Liver (tissue), 3 donors: ENCODE measurements around the gene PLPPR2.

ENCODE experiments used
- EGR1 ChIP-seq, 2 donors: IDR thresholded peaks; 2 replicates each; pipeline ENCODE4 v1.6.1; 2016 to 2018; ENCODE audit warnings: antibody characterized with exemption in 2 of 2, low read depth in 2 of 2
- JUND ChIP-seq, 2 donors: IDR thresholded peaks; 2 replicates each; pipeline ENCODE4 v1.6.1; 2016; ENCODE audit warnings: antibody characterized with exemption in 2 of 2
- RAD21 ChIP-seq, 2 donors: IDR thresholded peaks; 2 replicates each; pipeline ENCODE4 v1.6.1; 2016; ENCODE audit warnings: antibody characterized with exemption in 2 of 2, mild to moderate bottlenecking in 2 of 2
- SP1 ChIP-seq: IDR thresholded peaks from 2 replicates; pipeline ENCODE4 v1.6.1; 2018; ENCODE audit warnings: antibody characterized with exemption, mild to moderate bottlenecking
- TAF1 ChIP-seq: conservative IDR thresholded peaks from 2 replicates; pipeline ENCODE4 v1.6.1; 2016; ENCODE audit warnings: antibody characterized with exemption, mild to moderate bottlenecking
- YY1 ChIP-seq: IDR thresholded peaks from 2 replicates; pipeline ENCODE4 v1.6.1; 2016; ENCODE audit warnings: antibody characterized with exemption, mild to moderate bottlenecking
- TF ChIP-seq, protein P1 (sequence below): IDR thresholded peaks from 2 replicates; pipeline ENCODE4 v1.6.1; 2016; ENCODE audit warnings: antibody characterized with exemption
- TF ChIP-seq, protein P2 (sequence below): fragments of 150-350 bp; IDR thresholded peaks from 2 replicates; pipeline ENCODE4 v1.5.1; 2017; ENCODE audit warnings: improper control_type of control experiment, low read depth, low read length; ENCODE audit not compliant: missing input control
- TF ChIP-seq, protein P3 (sequence below): IDR thresholded peaks from 2 replicates; pipeline ENCODE4 v1.6.1; 2016; ENCODE audit warnings: antibody characterized with exemption
- TF ChIP-seq, protein P4 (sequence below): IDR thresholded peaks from 2 replicates; pipeline ENCODE4 v1.6.1; 2016; ENCODE audit warnings: antibody characterized with exemption, mild to moderate bottlenecking
- TF ChIP-seq, protein P5 (sequence below): IDR thresholded peaks from 2 replicates; pipeline ENCODE4 v1.6.1; 2016; ENCODE audit warnings: antibody characterized with exemption
- donor health status: healthy.
- donor health status: healthy.

DNA sequence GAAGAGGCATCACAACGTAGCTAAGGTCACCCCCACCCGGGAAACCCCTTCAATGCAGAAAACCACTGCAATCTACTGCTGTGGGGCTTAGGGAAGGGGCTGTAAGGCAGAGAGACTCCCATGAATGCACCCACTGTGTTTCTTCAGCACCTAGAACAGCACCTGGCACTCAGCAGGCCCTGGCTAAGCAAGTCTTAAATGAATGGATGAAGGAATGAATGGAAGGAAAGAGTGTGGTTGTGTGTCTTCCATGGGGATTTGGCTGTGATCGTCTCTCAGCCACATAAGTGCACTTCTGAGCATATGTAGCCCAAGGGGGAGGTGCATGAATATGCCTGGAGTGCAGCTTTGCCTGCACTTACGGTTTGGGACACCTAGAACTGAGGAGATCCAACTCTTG is 6.1 kb upstream of the PLPPR2 start:
- TF ChIP-seq, protein P1, sequence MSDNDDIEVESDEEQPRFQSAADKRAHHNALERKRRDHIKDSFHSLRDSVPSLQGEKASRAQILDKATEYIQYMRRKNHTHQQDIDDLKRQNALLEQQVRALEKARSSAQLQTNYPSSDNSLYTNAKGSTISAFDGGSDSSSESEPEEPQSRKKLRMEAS: no peak
- TF ChIP-seq YY1 (no peak), RAD21 (IDR thresholded peaks at IDR 0.05) (no peak), EGR1 (IDR thresholded peaks at IDR 0.05; ENCODE audit: low read depth in 2 of 2) (no peak), TAF1 (no peak), SP1 (no peak), JUND (IDR thresholded peaks at IDR 0.05) (no peak)
- TF ChIP-seq, protein P2, sequence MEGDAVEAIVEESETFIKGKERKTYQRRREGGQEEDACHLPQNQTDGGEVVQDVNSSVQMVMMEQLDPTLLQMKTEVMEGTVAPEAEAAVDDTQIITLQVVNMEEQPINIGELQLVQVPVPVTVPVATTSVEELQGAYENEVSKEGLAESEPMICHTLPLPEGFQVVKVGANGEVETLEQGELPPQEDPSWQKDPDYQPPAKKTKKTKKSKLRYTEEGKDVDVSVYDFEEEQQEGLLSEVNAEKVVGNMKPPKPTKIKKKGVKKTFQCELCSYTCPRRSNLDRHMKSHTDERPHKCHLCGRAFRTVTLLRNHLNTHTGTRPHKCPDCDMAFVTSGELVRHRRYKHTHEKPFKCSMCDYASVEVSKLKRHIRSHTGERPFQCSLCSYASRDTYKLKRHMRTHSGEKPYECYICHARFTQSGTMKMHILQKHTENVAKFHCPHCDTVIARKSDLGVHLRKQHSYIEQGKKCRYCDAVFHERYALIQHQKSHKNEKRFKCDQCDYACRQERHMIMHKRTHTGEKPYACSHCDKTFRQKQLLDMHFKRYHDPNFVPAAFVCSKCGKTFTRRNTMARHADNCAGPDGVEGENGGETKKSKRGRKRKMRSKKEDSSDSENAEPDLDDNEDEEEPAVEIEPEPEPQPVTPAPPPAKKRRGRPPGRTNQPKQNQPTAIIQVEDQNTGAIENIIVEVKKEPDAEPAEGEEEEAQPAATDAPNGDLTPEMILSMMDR: no peak
- TF ChIP-seq, protein P3, sequence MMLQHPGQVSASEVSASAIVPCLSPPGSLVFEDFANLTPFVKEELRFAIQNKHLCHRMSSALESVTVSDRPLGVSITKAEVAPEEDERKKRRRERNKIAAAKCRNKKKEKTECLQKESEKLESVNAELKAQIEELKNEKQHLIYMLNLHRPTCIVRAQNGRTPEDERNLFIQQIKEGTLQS: no peak
- TF ChIP-seq, protein P4, sequence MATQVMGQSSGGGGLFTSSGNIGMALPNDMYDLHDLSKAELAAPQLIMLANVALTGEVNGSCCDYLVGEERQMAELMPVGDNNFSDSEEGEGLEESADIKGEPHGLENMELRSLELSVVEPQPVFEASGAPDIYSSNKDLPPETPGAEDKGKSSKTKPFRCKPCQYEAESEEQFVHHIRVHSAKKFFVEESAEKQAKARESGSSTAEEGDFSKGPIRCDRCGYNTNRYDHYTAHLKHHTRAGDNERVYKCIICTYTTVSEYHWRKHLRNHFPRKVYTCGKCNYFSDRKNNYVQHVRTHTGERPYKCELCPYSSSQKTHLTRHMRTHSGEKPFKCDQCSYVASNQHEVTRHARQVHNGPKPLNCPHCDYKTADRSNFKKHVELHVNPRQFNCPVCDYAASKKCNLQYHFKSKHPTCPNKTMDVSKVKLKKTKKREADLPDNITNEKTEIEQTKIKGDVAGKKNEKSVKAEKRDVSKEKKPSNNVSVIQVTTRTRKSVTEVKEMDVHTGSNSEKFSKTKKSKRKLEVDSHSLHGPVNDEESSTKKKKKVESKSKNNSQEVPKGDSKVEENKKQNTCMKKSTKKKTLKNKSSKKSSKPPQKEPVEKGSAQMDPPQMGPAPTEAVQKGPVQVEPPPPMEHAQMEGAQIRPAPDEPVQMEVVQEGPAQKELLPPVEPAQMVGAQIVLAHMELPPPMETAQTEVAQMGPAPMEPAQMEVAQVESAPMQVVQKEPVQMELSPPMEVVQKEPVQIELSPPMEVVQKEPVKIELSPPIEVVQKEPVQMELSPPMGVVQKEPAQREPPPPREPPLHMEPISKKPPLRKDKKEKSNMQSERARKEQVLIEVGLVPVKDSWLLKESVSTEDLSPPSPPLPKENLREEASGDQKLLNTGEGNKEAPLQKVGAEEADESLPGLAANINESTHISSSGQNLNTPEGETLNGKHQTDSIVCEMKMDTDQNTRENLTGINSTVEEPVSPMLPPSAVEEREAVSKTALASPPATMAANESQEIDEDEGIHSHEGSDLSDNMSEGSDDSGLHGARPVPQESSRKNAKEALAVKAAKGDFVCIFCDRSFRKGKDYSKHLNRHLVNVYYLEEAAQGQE: no peak
- TF ChIP-seq, protein P5, sequence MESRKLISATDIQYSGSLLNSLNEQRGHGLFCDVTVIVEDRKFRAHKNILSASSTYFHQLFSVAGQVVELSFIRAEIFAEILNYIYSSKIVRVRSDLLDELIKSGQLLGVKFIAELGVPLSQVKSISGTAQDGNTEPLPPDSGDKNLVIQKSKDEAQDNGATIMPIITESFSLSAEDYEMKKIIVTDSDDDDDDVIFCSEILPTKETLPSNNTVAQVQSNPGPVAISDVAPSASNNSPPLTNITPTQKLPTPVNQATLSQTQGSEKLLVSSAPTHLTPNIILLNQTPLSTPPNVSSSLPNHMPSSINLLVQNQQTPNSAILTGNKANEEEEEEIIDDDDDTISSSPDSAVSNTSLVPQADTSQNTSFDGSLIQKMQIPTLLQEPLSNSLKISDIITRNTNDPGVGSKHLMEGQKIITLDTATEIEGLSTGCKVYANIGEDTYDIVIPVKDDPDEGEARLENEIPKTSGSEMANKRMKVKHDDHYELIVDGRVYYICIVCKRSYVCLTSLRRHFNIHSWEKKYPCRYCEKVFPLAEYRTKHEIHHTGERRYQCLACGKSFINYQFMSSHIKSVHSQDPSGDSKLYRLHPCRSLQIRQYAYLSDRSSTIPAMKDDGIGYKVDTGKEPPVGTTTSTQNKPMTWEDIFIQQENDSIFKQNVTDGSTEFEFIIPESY: no peak
